NCI-H446 treated with DMSO at 0.1 percent for 48 hours (cell line): ENCODE data around the gene KRT5.

ENCODE experiments used
- DNase-seq: peaks from one replicate; lab custom pipeline; 2025; lab: John Stamatoyannopoulos, UW

KRT5 gene

DNA sequence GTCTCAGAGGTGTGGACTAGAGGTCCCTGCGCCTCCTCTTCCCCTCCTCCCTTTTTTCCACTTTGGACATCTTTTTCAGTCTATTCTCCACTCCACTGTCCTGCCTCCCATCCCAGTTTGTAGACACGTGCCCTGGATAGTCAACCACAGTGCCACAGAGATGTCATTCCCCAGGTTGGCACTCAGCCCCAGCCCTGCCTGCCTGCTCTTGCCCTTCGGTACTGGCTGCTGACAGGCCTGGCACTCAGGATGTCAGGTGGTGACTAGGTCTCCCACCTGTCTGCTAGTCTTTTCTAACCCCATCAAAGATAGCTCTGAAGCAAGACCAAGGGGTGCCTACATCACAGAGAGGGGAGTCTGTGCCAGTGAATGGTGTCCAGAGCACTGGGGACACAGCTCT lies 16.9 kb upstream of the KRT5 start:
- no peak for DNase-seq

DNA sequence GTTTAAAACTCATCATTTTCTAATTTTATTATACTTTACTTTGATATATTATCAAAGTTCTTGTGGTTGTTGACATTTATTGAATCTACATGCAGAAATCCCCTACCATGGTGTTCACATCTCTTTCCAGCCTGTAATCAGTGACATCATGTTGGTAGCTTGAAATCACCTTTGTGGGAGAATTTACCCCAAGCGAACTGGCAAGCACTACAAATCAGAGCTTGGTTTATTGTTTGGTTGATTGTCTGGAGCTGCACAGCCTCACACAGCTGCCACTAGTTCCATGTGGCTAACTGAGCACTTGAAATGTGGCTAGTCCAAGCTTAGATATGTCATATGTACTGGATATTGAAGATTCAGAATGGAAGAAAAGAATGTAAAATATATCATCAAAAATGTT lies 15.4 kb upstream of the KRT5 start:
- no peak for DNase-seq

DNA sequence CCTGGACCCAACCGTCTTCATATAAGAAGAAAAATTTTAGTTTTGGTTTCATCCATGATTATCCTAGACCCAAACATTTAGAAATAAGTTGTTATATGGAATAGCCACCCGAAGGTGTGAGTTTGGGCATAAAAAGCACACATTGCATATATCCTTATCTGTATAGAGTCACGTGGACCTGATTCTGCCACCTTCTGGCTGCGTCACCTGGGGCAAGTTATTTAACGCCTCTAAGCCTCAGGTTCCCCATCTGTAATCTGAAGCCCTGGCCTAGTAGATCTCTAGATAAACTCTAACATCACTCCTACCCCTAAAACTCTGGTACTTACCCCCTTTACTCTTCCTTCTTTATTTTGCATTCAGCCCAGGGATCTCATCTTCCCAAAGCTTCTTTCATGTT lies 14.3 kb upstream of the KRT5 start:
- DNase-seq: no peak

DNA sequence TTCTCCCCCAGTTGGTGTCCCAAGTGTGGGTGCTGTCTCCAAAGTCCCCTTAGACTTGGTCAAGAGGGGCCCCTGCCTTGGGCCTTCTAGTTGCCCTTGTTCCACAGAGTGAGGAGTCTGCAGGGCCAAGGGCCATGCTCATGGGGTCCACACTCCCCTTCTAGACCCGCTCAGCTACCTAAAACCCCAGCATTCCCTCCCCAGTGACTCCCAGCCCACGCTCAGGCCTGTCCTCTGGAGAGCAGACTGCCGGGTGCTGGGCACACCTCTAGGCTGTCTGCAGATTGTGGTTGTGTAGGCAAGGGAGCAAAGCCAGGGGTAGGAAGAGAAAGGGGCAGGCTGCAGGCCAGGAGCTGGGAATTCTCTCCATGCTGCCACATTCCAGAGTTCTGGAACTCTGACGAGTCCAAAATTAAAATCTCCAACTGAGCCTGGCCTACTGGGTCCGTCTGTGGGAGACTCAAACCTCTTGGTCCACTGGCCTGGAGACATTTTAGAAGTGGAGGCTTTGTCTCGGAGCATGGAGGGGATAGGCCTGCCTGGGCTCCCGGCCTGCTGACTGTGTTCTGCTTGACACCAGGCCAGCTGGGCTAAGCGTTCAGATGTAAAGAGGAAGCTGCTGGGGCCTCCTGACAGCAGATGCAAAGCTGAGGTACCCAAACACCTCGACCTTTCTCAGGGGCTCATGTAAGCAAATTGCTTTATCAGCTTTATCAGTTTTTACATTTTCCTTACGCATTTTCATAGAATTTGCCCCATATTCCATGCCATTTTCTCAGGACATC lies 13.7 kb upstream of the KRT5 start:
- no peak for DNase-seq

DNA sequence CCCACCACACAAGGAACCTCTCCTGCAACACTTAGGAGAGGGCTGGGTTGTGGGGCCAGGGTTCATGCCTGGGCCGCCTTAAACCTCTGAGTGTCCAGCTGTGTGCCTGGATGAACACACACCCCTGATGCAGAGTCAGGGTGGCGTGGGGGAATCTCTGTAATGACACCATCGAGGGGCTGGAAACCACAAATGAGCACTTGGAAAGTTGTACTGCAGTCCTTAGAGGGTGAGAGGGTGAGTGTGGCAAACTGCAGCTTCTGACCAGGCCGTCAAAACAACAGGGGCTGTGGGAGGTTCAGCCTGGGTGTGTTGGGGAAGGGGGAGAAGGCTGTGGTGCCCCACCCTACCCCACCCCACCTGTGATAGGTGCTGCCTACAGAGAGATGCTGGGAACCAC lies 12.4 kb upstream of the KRT5 start:
- DNase-seq: no peak

DNA sequence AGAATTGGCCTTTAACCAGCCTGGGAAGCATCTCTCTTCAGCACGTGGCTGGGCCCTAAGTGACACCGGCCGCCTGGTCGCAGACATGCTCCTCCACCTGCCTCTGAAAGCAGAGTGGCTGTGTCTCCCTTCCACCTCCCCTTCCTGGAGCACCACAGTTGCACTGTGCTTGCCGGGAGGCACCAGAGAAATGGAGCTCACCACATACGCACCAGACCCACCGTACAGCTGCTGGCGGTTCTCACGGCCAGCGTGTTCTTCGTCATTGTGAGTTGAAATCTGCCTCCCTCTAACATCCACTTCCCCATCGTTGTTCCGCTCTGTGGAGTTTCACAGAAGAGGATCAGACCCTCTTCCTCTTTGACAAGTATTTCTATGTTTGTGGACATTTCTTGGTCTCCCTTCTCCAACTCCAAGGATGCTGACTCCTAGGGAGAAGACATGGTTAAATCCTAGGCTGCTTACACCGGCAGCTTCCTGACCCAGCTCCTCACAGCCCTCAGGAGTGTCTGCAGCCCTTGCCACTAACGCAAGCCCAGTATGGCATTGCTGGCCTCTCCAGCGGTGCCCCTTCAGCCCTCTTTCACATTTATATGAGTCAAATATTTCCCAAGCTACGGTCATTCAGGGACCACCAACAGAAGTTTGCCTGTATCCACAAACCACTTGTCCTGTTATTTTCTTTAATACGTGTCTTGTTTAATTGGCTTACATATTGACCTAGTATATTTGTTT lies 11.5 kb upstream of the KRT5 start:
- no peak for DNase-seq

DNA sequence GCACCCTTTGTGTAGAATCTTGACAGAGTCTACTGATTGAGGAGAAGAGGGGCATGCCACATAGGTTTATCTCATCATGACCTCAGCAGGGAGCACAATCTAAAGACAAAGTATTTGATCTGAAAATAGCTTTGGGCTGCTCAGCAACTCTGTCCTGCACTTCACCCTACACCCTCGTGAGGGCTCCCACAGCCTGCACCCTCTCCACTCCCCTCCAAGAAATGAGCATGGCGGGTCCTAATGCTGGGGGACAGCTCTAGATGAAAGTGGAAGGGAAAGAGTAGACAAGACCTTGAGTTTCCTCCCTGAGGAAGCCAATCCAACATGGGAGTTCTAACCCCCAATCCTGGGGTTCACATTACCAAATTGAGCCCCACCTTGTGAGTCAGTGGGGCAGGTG lies 10.7 kb upstream of the KRT5 start:
- no peak for DNase-seq

DNA sequence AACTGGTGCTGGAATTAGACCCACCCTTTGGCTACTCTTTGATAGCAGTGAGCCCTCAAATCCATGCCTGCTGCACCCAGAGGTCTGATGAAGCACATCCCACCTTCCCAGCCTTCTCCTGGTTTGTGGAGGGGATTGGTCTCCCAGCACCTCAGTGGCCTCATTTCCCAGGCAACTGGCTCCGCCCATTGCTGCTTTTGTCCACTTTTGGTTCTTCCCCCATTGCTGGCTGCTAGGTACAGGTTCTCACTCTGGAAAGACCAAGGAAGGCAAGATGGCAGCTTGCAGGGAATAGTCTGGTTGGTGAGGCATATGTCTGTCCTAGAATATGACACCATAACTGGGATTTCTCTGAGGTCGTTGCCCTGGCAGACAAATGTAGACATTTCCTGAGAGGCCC lies 10.2 kb upstream of the KRT5 start:
- no peak for DNase-seq

DNA sequence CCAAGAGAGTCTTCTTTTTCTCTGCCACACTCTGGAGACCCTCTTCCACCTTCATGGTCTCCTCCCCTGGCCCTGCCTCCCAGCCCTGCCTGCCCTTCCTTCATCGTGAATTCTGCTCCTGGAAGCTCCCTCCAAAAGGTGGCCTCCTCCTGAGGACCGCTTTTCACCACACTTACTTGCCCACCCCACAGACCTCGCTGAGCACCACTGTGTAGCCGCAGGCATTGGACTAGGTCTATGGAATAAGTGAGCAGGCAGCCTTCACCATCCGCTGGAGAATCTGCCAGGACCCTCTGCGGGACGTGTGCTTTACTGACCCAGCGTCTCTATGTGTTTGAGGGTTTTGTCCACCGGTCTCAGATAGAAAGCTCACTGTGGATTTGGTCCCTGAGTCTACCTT lies 9.7 kb upstream of the KRT5 start:
- DNase-seq: no peak

DNA sequence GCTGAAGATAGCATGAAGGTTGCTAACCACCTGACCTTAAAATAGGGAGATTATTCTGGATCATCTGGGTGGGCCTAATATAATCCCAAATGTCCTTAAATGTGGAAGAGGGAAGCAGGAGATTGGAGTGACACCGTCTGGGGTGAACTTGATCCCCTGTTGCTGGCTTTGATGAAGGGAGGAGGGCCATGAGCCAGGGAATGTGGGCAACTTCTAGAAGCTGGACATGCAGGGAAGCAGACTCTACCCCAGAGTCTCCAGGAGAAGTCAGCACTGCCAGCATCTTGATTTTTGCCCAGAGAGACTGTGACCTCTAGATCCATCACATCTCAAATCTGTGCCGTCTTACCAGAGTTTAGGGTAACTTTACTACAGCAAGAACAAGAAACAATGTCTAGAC lies 9.2 kb upstream of the KRT5 start:
- DNase-seq: no peak

DNA sequence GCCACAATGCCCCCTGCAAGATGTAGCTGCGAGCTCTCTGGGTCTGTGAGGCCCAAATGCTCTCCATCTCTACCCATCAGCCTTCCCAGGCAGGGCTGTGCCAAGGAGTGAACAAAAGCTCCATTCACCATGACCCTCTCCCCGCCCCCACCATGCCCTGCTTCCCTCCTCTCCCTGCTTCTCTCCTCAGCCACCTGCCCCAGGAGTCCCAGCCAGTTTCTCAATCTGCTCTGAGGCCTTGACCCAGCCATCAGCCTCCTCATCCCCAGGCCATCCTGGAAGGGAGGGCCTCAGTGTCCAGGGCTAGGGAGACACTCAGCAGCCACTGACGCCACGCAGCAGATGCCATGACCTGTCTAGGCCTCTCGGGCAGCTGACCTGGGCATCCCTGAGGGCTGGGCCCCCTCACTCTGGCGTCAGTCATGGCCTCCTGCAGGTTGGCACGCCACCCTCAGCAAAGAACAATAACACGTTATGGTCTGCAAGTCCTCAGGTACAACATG lies 8.5 kb upstream of the KRT5 start:
- no peak for DNase-seq

DNA sequence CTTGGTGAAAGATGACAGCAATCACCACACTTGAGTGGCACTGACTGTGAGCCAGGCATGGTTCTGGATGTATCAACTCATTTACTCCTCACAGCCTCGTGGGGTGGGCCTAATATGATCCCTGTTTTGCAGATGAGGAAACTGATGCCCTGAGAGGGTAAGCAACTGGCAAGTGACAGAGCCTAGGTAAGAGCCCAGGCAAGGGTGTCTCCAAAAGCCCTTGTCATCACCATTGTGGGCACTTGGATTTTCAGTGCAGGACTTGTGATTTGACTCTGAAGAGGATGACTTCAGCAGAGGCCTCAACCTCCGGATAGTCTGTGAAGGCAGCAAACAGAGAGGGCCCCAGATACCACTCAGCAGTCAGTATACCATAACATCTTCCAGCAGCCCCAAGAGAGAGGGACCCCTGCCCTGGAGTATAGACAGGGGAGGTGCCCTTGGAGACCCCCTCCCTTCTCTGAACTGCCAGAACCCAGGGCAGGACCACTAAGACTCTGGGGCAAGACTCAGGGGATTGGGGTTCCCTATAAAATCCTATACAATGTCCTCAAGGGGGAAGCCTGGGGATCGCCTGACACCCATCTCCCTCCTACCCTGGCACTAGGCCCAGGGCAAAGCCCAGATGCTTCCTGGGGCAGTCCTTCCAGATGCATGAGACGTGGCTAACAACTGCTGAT lies 7.1 kb upstream of the KRT5 start:
- DNase-seq: no peak

DNA sequence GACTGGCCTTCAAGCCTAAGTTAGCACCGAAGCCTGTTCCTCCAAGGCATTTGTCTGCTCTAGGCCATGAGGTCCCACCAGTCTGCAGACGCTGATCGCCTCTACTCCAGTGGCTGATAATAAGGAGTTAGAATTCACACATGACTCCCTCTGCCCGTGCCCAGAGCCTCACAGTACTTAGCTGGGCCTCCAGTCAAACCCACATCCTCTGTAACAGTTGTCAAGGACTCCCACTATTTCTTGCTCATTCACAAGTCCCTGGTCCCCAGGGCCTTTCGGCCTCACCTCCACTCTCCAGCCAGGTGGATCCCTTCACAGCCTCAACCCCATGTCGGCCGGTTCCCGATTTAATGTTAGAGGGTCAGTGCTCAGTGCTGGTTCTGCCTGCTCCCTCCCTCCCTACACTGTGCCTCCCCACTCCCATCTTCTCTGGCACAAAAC lies 6.3 kb upstream of the KRT5 start:
- no peak for DNase-seq

DNA sequence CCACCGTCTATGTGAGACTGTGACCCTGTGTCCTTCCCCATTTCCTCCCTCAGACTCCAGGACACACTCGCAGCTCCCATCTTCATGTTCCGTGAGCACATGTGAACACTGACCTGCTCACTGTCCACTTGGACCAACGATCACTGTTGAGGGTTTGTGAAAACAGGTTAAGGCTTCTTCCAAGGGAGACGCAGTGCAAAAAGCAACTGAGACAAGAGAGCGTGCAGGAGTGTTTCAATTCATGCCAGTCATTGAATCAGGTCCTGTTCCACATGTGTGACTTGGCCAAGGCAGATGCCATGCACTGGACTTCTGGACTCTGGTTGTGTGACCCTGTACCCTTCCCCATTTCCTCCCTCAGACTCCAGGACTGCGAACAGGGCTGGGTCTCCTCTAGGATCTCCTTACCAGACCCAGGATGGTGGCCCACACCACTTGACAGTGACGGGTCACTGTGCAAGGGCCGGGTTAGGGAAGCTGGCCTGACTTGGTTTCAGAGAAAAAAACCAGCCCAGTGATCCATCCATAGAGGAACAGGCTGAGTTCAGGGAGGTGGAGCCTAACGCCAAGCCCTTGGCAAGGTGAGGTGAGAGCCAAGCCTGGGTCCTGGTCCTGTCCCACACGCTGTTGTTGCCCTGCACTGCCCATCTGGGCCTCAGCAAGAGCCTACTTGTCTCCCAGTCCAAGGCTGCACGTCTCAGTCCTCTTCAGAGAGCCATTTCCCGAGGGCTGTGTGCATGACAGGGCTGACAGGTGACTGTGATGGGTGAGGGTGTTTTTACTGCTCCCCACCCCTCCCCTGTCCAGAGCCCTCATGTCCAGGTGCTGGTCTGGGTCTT lies 5.7 kb upstream of the KRT5 start:
- no peak for DNase-seq

DNA sequence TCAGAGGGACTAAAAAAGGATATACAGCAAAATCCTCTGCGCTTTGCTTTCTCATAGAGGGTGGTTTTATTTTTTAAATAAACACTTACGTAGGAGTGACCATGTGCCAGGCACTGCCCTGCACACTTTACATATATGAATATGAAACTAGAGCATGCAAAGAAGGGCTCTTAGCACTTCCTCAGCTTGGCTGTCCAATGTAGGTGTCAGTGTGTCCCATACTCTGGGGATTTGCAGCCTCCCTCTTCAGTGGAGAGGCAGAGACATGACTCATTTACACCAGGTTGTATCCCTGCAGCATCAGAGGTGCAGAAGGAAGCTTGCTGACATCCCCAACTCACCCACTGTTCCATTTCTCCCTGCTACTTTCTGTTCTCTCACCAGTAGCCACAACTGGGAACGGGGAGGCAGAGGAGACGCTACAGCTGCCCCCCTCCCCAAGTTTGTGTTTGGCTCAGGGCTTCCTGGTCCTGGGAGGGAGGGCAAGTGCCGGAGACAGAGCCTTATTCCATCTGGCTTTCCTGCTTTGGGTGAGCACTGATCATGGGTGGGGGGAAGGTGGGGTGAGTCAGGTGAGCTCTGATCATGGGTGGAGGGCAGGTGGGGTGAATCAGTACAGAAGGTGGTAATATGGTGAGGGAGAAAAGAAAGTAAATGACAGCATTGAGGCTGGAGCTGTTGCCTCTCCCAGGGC lies 4.9 kb upstream of the KRT5 start:
- DNase-seq: no peak

DNA sequence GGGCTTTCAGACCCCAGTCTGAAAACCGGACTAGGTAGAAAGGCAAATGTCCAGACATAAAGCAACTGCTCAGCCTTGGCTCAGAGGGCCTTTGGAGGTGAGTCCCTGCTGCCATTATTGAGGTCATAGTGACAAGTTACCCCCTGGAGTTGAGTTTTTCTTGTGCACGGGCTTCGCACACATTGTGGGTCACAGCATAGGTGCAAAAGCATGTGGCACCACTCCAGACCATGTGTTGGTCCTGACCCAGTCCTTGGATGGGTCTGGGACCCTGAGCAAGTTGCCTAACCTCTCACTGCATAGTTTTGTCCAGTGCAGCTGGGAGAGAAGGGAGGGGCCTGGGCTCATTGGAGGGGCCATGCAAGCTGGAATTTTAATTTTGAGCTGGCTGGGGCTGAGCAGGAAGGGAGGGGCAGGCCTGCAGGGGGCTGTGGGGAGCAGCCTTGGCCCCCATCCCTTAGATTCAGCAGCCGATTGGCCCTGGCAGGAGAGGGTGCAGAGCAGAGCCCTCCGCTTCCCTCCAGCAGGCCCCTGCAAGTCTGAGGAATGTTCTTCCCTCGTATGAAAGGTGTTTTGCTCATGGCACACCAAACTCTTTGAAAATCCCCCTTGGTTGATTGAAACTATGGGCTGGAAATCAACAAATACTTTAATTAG lies 4.2 kb upstream of the KRT5 start:
- no peak for DNase-seq

DNA sequence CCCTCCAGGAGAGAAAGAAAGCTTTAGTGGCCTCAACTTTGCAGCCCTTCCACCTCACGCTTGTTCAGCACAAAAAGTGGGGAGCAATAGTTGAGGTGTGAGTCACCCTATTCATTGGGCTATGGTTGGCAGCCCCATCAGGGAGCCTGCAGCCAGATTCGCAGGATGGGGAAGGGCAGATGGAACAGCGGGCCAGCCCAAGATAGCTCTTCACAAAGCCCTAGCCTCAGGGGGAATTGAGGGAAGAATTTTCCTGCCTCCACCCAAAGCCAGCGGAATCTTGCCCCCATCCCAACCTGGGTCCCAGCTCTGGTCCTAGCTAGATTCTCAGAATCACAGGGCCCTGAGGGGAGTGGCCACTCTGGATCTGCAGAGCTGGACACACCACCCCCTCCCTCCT lies 3.6 kb upstream of the KRT5 start:
- no peak for DNase-seq

DNA sequence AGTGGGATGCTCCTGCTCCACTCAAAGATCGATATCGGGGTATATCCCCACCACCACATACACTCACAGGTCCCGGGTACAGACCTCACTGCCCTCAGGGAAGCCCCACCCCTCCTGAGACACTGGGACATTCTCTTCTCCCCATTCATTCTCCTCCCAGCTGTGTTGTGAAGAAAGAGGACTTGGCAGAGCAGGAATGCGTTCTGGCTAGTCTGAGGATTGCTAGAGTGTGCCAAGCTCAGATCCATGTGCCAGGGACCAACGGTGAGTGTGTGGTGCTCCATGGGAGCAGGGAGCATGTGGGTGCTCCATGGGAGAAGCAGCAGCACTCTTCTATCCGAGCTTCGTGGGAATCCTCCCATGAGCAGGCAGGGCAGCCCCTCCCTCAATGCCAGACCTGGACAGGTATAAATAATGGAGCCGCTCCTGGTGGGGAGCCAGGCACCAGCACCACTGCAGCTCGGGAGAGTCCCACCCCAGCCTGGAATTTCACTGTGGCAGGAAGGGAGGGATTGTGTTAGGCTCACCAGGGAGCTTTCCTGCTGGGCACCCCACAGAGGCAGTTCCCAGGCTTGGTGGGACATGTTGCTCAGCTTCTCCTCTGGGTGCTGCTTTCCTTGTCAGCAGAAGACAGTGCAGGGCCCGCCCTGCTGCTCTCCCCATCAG lies 2.3 kb upstream of the KRT5 start:
- DNase-seq: no peak

DNA sequence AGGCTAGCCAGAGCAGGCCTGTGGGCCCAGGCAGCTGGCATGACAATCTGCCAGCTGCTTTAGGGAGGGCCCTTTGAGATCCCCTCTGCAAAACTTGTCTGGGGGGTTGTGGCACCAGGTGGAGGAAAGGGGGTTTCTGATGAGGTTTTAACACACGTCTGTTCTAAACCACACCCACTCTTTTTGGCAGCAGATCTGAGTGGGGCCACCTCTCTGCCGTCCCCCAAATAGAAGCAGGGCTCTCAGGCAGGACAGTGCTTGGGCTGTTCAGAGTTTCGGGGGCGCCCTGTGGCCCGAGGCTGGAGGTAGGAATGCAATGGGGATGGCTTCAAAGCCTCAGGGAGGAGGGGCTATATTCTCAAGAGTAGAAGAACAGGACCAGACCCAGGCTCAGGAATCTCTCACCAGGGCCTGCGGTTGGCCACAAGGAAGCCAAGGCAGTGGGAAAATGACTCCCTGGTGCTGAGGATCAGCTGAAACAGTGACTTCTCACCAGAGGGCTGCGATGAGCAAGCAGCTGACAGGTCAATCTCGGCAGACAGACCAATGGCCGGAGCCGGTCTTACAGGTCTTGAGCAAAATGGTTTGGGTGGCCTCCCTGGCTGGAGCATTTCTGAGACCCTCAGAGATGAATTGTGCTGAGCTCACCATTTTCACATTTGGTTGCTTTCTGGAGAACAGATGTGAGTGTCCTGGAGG lies 1.5 kb upstream of the KRT5 start:
- no peak for DNase-seq

DNA sequence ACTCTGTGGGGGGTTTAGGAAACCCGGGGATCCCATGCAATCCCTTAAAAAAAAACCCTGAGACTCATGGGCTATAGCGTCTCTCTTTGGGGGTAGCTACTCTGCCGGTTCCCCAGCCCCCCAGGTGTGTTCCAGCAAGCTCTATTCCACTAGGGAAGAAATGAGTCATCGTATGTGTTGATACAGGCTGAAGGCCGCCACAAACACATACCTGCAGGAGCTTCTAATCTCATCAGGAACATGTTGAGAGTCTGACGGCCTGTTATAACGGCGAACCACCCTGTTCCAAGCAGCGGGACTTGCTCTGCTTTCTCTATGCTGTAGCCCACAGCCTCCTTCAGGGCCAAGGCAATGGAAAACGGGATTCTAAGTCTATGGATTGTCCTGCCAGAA lies 977 bp upstream of the KRT5 start:
- no peak for DNase-seq
